A673 (cell line): ENCODE measurements around the gene DPYD. TPM values are rescaled to one million over a fixed set of nuclear protein-coding genes. Genes with fewer than 3 reads are reported as not detected.
A peak's percentile ranks its signal among the peaks of the same experiment; 100 is the strongest.

ENCODE experiments used
- BruUV-seq: library from RNA; stranded (reverse); fragments of 400-500 nt; replicated peaks from 2 replicates; lab custom pipeline; 2021; lab: Mats Ljungman, UMichigan
- CTCF ChIA-PET: fragments of 300-600 bp; sonication (Branson Sonifier 250); formaldehyde crosslinking; loops from one replicate; lab custom pipeline; 2022; ENCODE audit warnings: antibody characterized with exemption; lab: Charles Lee
- POLR2A ChIA-PET: fragments of 300-600 bp; sonication (Branson Sonifier 250); formaldehyde crosslinking; loops from one replicate; lab custom pipeline; 2022; ENCODE audit warnings: antibody characterized with exemption; ENCODE audit not compliant: low non-redundant PET; lab: Charles Lee
- DNase-seq: peaks from one replicate; pipeline ENCODE4 v3.0.0-alpha.2; 2015; ENCODE audit warnings: low spot score
- H3K27ac ChIP-seq: fragments of 200-600 bp; sonication (generic); 2 replicates; pipeline ENCODE4 v1.5.1; 2016; ENCODE audit warnings: mixed run types, low read depth, mild to moderate bottlenecking, mixed read lengths, antibody characterized with exemption, low read length; ENCODE audit not compliant: poor library complexity, severe bottlenecking
- H3K27me3 ChIP-seq: fragments of 200-600 bp; sonication (generic); replicated peaks from 2 replicates; pipeline ENCODE4 v1.6.1; 2017; ENCODE audit warnings: mixed run types, low read depth, mild to moderate bottlenecking, mixed read lengths, antibody characterized with exemption, low read length; ENCODE audit not compliant: insufficient read depth, poor library complexity
- H3K36me3 ChIP-seq: fragments of 200-600 bp; sonication (generic); 2 replicates; pipeline ENCODE4 v1.6.1; 2016; ENCODE audit warnings: mixed run types, mild to moderate bottlenecking, mixed read lengths, antibody characterized with exemption, low read length; ENCODE audit not compliant: insufficient read depth, poor library complexity, severe bottlenecking
- H3K4me1 ChIP-seq: fragments of 200-600 bp; sonication (generic); 2 replicates; pipeline ENCODE4 v1.6.1; 2017; ENCODE audit warnings: mixed run types, mild to moderate bottlenecking, mixed read lengths, antibody characterized with exemption, low read length; ENCODE audit not compliant: insufficient read depth, poor library complexity, severe bottlenecking
- H3K4me3 ChIP-seq: fragments of 200-600 bp; sonication (generic); 2 replicates; pipeline ENCODE4 v1.5.1; 2016; ENCODE audit warnings: low read depth, mixed run types, mild to moderate bottlenecking, mixed read lengths, low read length; ENCODE audit not compliant: poor library complexity, severe bottlenecking
- H3K9me3 ChIP-seq: fragments of 200-600 bp; sonication (generic); 2 replicates; pipeline ENCODE4 v1.6.1; 2016; ENCODE audit warnings: mixed run types, low read depth, mild to moderate bottlenecking, mixed read lengths, antibody characterized with exemption, low read length; ENCODE audit not compliant: poor library complexity, severe bottlenecking
- EZH2 ChIP-seq: fragments of 200-600 bp; sonication (generic); IDR thresholded peaks from 2 replicates; pipeline ENCODE4 v1.6.1; 2017; ENCODE audit warnings: borderline replicate concordance, low read depth, mild to moderate bottlenecking, mixed read lengths, antibody characterized with exemption, low read length; ENCODE audit not compliant: poor library complexity, severe bottlenecking
- intact Hi-C: fragments of 100-400 bp; cut with micrococcal nuclease; formaldehyde crosslinking; loops from one replicate; pipeline ENCODE4 v1.10.0; 2022; ENCODE audit not compliant: unreplicated experiment
- total RNA-seq: library from RNA; stranded (reverse); gene quantifications from 2 replicates; pipeline ENCODE4 v1.2.3, GENCODE V29; 2021
- TF ChIP-seq, protein P1 (sequence below): fragments of 300-800, 200-600 bp; sonication (generic); conservative IDR thresholded peaks from 2 replicates; pipeline ENCODE4 v1.5.1; 2017; ENCODE audit warnings: low read depth, mild to moderate bottlenecking, antibody characterized with exemption, low read length, moderate library complexity, mixed read lengths

Gene DPYD
- total RNA-seq, 1 experiment from 2014 or later: 13.4 TPM

DNA sequence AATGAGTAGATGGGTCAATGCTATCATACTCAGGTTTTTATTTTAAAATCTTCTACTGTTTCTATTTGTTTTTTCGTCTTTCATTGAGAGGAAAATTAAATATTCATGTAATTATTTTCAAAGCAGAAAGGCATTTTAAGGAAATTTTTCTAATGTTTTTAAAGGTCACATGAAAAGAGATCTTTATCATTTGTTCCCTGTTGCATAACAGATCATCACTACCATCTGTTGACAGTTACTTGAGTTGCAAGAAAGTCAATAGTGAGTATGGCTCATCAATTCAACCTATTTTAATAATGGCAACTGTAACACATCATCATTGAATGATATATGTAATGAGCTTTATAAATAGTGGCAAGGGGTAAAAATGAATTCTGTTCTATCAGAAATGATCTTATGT is 369.7 kb downstream of the DPYD start:
- Histone ChIP-seq H3K27ac (no peak overlapping the region), H3K27me3 (no peaks in the 10 kb centered on the region), H3K4me3 (no peak overlapping the region), H3K36me3 (no peaks in the 10 kb centered on the region), H3K9me3 (no peaks in the 10 kb centered on the region), H3K4me1 (peaks cover 14% of the 10 kb centered on the region)
- intact Hi-C loops: no loop called here
- POLR2A ChIA-PET: no interaction called here
- no peak for TF ChIP-seq EZH2
- DNase-seq: no peak
- CTCF ChIA-PET: interaction anchor here (0.6 kb wide), 1 partner anchor 708 kb away, joined by 3 read pairs; no protein-coding TSS in a partner anchor
- no TSS peak for BruUV-seq

DNA sequence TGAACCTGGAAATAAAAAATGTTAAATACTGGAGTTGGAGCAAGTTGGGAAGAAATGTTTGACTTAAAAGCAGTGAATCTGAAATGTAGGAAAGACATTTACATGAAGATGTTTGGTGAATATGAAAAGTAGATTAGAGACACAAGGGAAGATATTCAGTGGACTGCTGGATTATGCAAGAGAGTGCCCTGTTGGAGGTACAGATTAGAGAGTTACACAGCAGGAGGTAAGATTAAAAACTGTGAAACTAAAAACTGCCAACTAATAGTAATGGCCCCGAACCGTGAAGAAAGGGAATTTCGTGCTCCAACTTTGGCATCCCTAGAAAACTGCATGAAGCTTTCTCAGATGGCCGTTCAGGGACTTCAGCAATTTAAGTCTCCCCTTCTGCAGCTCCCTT is 375.4 kb downstream of the DPYD start:
- intact Hi-C loops: no loop called here
- CTCF ChIA-PET: no interaction called here
- Histone ChIP-seq H3K9me3 (no peaks in the 10 kb centered on the region), H3K4me1 (peaks cover 13% of the 10 kb centered on the region), H3K4me3 (no peak overlapping the region), H3K27me3 (no peaks in the 10 kb centered on the region), H3K36me3 (no peaks in the 10 kb centered on the region), H3K27ac (no peak overlapping the region)
- DNase-seq: peak; percentile 81
- no peak for TF ChIP-seq EZH2
- TF ChIP-seq, protein P1, sequence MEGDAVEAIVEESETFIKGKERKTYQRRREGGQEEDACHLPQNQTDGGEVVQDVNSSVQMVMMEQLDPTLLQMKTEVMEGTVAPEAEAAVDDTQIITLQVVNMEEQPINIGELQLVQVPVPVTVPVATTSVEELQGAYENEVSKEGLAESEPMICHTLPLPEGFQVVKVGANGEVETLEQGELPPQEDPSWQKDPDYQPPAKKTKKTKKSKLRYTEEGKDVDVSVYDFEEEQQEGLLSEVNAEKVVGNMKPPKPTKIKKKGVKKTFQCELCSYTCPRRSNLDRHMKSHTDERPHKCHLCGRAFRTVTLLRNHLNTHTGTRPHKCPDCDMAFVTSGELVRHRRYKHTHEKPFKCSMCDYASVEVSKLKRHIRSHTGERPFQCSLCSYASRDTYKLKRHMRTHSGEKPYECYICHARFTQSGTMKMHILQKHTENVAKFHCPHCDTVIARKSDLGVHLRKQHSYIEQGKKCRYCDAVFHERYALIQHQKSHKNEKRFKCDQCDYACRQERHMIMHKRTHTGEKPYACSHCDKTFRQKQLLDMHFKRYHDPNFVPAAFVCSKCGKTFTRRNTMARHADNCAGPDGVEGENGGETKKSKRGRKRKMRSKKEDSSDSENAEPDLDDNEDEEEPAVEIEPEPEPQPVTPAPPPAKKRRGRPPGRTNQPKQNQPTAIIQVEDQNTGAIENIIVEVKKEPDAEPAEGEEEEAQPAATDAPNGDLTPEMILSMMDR: no peak
- POLR2A ChIA-PET: interaction anchor here (0.6 kb wide), 1 partner anchor 22 kb away, joined by 4 read pairs; no protein-coding TSS in a partner anchor
- BruUV-seq: no TSS peak

DNA sequence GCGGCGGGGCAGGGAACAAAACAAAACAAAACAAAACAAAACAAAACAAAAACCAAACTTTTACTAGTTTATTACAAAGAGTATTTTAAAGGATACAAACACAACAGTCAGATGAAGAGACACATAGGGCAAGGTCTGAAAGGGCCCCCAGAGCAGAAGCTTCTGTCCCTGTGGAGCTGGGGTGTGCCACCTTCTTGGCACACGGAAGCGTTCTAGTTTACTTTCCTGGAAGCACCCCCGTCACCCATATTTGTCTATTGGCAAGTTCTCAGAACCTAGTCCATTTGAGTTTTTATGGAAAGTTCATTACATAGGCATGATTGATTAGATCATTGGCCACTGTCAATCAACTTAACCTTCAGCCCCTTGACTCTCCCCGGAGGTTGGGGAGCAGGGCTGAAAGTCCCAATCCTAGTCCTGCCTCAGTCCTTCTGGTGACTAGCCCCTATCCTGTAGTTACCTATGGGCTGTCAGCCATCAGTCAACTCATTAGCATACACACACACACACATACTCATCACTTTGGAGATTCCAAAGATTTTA is 380.4 kb downstream of the DPYD start:
- no TSS peak for BruUV-seq
- H3K4me3 ChIP-seq: no peak overlapping the region
- peaks cover 7% of the 10 kb centered on the region for H3K4me1 ChIP-seq
- TF ChIP-seq EZH2: no peak
- TF ChIP-seq, protein P1: no peak
- ChIA-PET CTCF (no interaction called here), POLR2A (no interaction called here)
- H3K9me3 ChIP-seq: no peaks in the 10 kb centered on the region
- H3K27ac ChIP-seq: no peak overlapping the region
- no peaks in the 10 kb centered on the region for H3K27me3 ChIP-seq
- intact Hi-C loops: no loop called here
- no peaks in the 10 kb centered on the region for H3K36me3 ChIP-seq
- no peak for DNase-seq

DNA sequence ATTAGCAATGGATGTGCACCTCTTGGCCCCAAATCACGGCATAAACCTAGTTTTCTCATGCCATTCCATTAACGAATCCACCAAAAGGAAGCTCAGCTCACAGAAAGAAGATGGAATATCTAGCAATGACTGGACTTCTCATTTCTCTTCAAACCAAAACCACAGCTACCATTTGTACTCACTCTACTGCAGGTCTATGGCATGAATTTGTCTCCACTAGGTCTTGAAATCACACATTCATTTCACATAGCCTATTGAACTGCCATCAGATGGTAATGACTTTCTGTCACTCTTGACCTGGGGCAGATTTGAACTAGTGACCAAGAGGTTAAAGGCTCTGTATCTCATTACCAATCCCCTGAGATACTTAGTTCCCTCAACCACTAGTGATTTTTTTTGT is 382.7 kb downstream of the DPYD start:
- Histone ChIP-seq H3K4me1 (no peaks in the 10 kb centered on the region), H3K9me3 (no peaks in the 10 kb centered on the region), H3K4me3 (no peak overlapping the region), H3K27me3 (no peaks in the 10 kb centered on the region), H3K36me3 (no peaks in the 10 kb centered on the region), H3K27ac (no peak overlapping the region)
- ChIA-PET CTCF (interaction anchor here (0.7 kb wide), 1 partner anchor 14 kb away, joined by 3 read pairs; no protein-coding TSS in a partner anchor), POLR2A (no interaction called here)
- no peak for DNase-seq
- TF ChIP-seq, protein P1: no peak
- no peak for TF ChIP-seq EZH2
- BruUV-seq: no TSS peak
- intact Hi-C loops: no loop called here
